PC-3 (cell line): ENCODE results near the gene CPN1. TPM values are rescaled to one million over a fixed set of nuclear protein-coding genes. Genes with fewer than 3 reads are reported as not detected.
A peak's percentile ranks its signal among the peaks of the same experiment; 100 is the strongest.

Source experiments
- ATAC-seq: fragments of 200-7000 bp; cut with Tn5 transposase; 2 replicates; pipeline ENCODE4 v1.9.1; 2020; ENCODE audit warnings: mild to moderate bottlenecking, moderate library complexity
- BruUV-seq: library from RNA; stranded (reverse); fragments of 400-500 nt; replicated peaks from 2 replicates; lab custom pipeline; 2021; lab: Mats Ljungman, UMichigan
- CTCF ChIA-PET: fragments of 300-600 bp; sonication (Branson Sonifier 250); formaldehyde crosslinking; loops from one replicate; lab custom pipeline; 2022; ENCODE audit warnings: antibody characterized with exemption; lab: Charles Lee
- POLR2A ChIA-PET: fragments of 300-600 bp; sonication (Branson Sonifier 250); formaldehyde crosslinking; loops from one replicate; lab custom pipeline; 2022; ENCODE audit warnings: antibody characterized with exemption; ENCODE audit not compliant: unreplicated experiment; lab: Charles Lee
- DNase-seq: peaks from one replicate; pipeline ENCODE4 v3.0.0-alpha.2; 2015
- H2AFZ ChIP-seq: fragments of 300-600 bp; sonication (generic); 2 replicates; pipeline ENCODE4 v1.6.0; 2016; ENCODE audit warnings: antibody characterized with exemption, low read length
- H3F3A ChIP-seq: fragments of 300-600 bp; sonication (generic); one replicate; pipeline ENCODE4 v1.6.0; 2017; ENCODE audit warnings: antibody characterized with exemption, low read length, control low read depth, mild to moderate bottlenecking; ENCODE audit not compliant: unreplicated experiment
- H3K27ac ChIP-seq: fragments of 300-600 bp; sonication (generic); 2 replicates; pipeline ENCODE4 v1.5.1; 2016; ENCODE audit warnings: mild to moderate bottlenecking, low read length
- H3K27me3 ChIP-seq: fragments of 300-600 bp; sonication (generic); 2 replicates; pipeline ENCODE4 v1.6.1; 2016; ENCODE audit warnings: low read length, mixed read lengths
- H3K36me3 ChIP-seq: fragments of 300-600 bp; sonication (generic); 2 replicates; pipeline ENCODE4 v1.6.1; 2016; ENCODE audit warnings: low read depth, mixed run types, low read length, mixed read lengths
- H3K4me1 ChIP-seq: fragments of 300-600 bp; sonication (generic); 2 replicates; pipeline ENCODE4 v1.5.1; 2016; ENCODE audit warnings: low read length; ENCODE audit not compliant: insufficient read depth
- H3K4me2 ChIP-seq: fragments of 300-600 bp; sonication (generic); 2 replicates; pipeline ENCODE4 v1.6.0; 2016; ENCODE audit warnings: low read length
- H3K4me3 ChIP-seq: fragments of 300-600 bp; sonication (generic); 2 replicates; pipeline ENCODE4 v1.5.1; 2016; ENCODE audit warnings: mild to moderate bottlenecking, low read length, mixed read lengths
- H3K79me2 ChIP-seq: fragments of 300-600 bp; sonication (generic); 2 replicates; pipeline ENCODE4 v1.6.1; 2017; ENCODE audit warnings: low read length, mixed read lengths
- H3K9ac ChIP-seq: fragments of 300-600 bp; sonication (generic); 2 replicates; pipeline ENCODE4 v1.6.0; 2016; ENCODE audit warnings: mild to moderate bottlenecking, low read length
- H3K9me2 ChIP-seq: fragments of 300-600 bp; sonication (generic); replicated peaks from 2 replicates; pipeline ENCODE4 v1.6.1; 2016; ENCODE audit warnings: mixed run types, low read length, mixed read lengths
- H3K9me3 ChIP-seq: fragments of 300-600 bp; sonication (generic); 2 replicates; pipeline ENCODE4 v1.6.1; 2016; ENCODE audit warnings: low read length, mixed read lengths
- H4K20me1 ChIP-seq: fragments of 300-600 bp; sonication (generic); 2 replicates; pipeline ENCODE4 v1.6.1; 2016; ENCODE audit warnings: low read length, mixed read lengths
- EZH2 ChIP-seq: fragments of 300-600 bp; sonication (generic); IDR thresholded peaks from one replicate; pipeline ENCODE4 v1.6.1; 2017; ENCODE audit warnings: antibody characterized with exemption, mild to moderate bottlenecking, low read length; ENCODE audit not compliant: unreplicated experiment
- EZH2phosphoT487 ChIP-seq: fragments of 300-600 bp; sonication (generic); IDR thresholded peaks from 2 replicates; pipeline ENCODE4 v1.6.1; 2018; ENCODE audit warnings: mild to moderate bottlenecking, antibody characterized with exemption, low read length, borderline replicate concordance
- intact Hi-C: fragments of 100-400 bp; cut with micrococcal nuclease; formaldehyde crosslinking; loops from 2 replicates; pipeline ENCODE4 v1.9.0; 2023
- total RNA-seq: library from RNA; depleted of rRNA; stranded (reverse); fragments of >200 nt; gene quantifications from 2 replicates; pipeline ENCODE4 v1.2.3, GENCODE V29; 2014
- TF ChIP-seq, protein P1 (sequence below): fragments of 300-600 bp; sonication (generic); conservative IDR thresholded peaks from 2 replicates; pipeline ENCODE4 v1.5.1; 2017; ENCODE audit warnings: antibody characterized with exemption, low read depth, mild to moderate bottlenecking, low read length

CPN1 gene
- total RNA-seq, 1 experiment from 2014 or later: not detected

GRCh38 chr10:100009283-100009792, 72.3 kb downstream of the CPN1 start:
- peak overlapping the region; percentile 95 for H3K27ac ChIP-seq
- intact Hi-C loops: loop anchor here (2.0 to 5.0 kb wide), 2 partner anchors 33 to 42 kb away; no protein-coding TSS in a partner anchor
- DNase-seq (no peak), ATAC-seq (peak; percentile 45)
- peak overlapping the region; percentile 85 for H3K9ac ChIP-seq
- no peak for TF ChIP-seq EZH2phosphoT487
- TF ChIP-seq EZH2: no peak
- TF ChIP-seq, protein P1, sequence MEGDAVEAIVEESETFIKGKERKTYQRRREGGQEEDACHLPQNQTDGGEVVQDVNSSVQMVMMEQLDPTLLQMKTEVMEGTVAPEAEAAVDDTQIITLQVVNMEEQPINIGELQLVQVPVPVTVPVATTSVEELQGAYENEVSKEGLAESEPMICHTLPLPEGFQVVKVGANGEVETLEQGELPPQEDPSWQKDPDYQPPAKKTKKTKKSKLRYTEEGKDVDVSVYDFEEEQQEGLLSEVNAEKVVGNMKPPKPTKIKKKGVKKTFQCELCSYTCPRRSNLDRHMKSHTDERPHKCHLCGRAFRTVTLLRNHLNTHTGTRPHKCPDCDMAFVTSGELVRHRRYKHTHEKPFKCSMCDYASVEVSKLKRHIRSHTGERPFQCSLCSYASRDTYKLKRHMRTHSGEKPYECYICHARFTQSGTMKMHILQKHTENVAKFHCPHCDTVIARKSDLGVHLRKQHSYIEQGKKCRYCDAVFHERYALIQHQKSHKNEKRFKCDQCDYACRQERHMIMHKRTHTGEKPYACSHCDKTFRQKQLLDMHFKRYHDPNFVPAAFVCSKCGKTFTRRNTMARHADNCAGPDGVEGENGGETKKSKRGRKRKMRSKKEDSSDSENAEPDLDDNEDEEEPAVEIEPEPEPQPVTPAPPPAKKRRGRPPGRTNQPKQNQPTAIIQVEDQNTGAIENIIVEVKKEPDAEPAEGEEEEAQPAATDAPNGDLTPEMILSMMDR: peak; percentile 33; the same call in 1 of the 2 replicates
- no peaks in the 10 kb centered on the region for H3K36me3 ChIP-seq
- no TSS peak for BruUV-seq
- H3K9me3 ChIP-seq: no peaks in the 10 kb centered on the region
- H3K4me2 ChIP-seq: peak overlapping the region; percentile 90
- POLR2A ChIA-PET: no interaction called here
- H3K9me2 ChIP-seq: no peaks in the 10 kb centered on the region
- CTCF ChIA-PET: interaction anchor here (0.6 to 1.8 kb wide), 4 partner anchors 25 to 164 kb away, joined by 3 to 10 read pairs (median 6); no protein-coding TSS in a partner anchor
- H3K79me2 ChIP-seq: peaks cover 39% of the 10 kb centered on the region
- no peaks in the 10 kb centered on the region for H4K20me1 ChIP-seq
- peaks cover 34% of the 10 kb centered on the region for H3K4me1 ChIP-seq
- H3F3A ChIP-seq: no peaks in the 10 kb centered on the region
- H2AFZ ChIP-seq: peak overlapping the region; percentile 64
- H3K4me3 ChIP-seq: peak overlapping the region; percentile 91
- no peaks in the 10 kb centered on the region for H3K27me3 ChIP-seq

GRCh38 chr10:100008708-100009282, 72.9 kb downstream of the CPN1 start:
- Histone ChIP-seq H2AFZ (peak overlapping the region; percentile 64; the same call in 1 of the 2 replicates), H3K79me2 (peaks cover 45% of the 10 kb centered on the region), H3K9me2 (no peaks in the 10 kb centered on the region), H3K36me3 (no peaks in the 10 kb centered on the region), H3K27ac (peak overlapping the region; percentile 95), H3K4me1 (peaks cover 36% of the 10 kb centered on the region), H4K20me1 (no peaks in the 10 kb centered on the region), H3K9ac (peak overlapping the region; percentile 85), H3F3A (no peaks in the 10 kb centered on the region), H3K4me2 (peak overlapping the region; percentile 90), H3K9me3 (no peaks in the 10 kb centered on the region), H3K27me3 (no peaks in the 10 kb centered on the region), H3K4me3 (peak overlapping the region; percentile 91)
- ATAC-seq (peak; percentile 27; the same call in 1 of the 2 replicates), DNase-seq (peak; percentile 48)
- BruUV-seq: TSS peak; percentile 71
- intact Hi-C loops: loop anchor here (2.0 to 5.0 kb wide), 2 partner anchors 32 to 41 kb away; no protein-coding TSS in a partner anchor
- ChIA-PET POLR2A (interaction anchor here (0.5 kb wide), 1 partner anchor 233 kb away, joined by 4 read pairs; no protein-coding TSS in a partner anchor), CTCF (interaction anchor here (1.5 to 1.8 kb wide), 2 partner anchors 32 to 163 kb away, joined by 3 to 6 read pairs; no protein-coding TSS in a partner anchor)
- TF ChIP-seq, protein P1: no peak
- TF ChIP-seq EZH2phosphoT487 (no peak), EZH2 (no peak)
